NB4 (cell line): Measurements from ENCODE around the gene DYNC1I1.

ENCODE experiments used
- DNase-seq: peaks from one replicate; pipeline ENCODE4 v3.0.0; 2010; ENCODE audit warnings: low read depth
- H3K4me3 ChIP-seq: one replicate; pipeline ENCODE4 v1.5.1; 2011; ENCODE audit warnings: mild to moderate bottlenecking, low read depth, low read length, moderate library complexity
- MYC ChIP-seq: IDR thresholded peaks from 2 replicates; pipeline ENCODE4 v1.6.1; 2011; ENCODE audit warnings: low read depth, low read length
- POLR2A ChIP-seq: IDR thresholded peaks from 2 replicates; pipeline ENCODE4 v1.6.1; 2011; ENCODE audit warnings: mild to moderate bottlenecking; ENCODE audit not compliant: insufficient read length; ENCODE audit errors: extremely low read depth
- TF ChIP-seq, protein P1 (sequence below): IDR thresholded peaks from one replicate; pipeline ENCODE4 v1.5.1; 2012; ENCODE audit warnings: low read depth, low read length
- TF ChIP-seq, protein P2 (sequence below): IDR thresholded peaks from 2 replicates; pipeline ENCODE4 v1.6.1; 2011; ENCODE audit warnings: low read depth, low read length

The DYNC1I1 gene

DNA sequence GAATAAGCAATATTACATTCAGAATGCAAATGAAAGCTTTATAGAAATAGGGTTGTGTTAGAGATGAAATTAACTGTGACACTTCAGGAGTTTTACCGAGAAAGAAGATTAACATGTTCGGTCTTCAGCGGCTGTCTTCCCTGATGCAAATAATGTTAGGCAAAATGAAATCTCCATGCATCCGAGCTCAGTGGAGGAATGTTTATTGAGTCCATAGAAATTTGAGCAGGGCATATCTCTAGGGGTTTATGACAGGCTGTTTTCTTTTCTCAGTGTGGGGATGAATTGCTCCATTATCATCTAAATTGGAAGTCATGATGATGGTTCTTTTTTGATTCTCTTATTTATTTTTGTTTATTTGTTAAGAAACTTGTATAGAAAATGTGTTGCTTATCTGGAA lies 31.7 kb downstream of the DYNC1I1 start:
- no peak for DNase-seq
- no peak for TF ChIP-seq MYC
- no peak for TF ChIP-seq POLR2A
- TF ChIP-seq, protein P1, sequence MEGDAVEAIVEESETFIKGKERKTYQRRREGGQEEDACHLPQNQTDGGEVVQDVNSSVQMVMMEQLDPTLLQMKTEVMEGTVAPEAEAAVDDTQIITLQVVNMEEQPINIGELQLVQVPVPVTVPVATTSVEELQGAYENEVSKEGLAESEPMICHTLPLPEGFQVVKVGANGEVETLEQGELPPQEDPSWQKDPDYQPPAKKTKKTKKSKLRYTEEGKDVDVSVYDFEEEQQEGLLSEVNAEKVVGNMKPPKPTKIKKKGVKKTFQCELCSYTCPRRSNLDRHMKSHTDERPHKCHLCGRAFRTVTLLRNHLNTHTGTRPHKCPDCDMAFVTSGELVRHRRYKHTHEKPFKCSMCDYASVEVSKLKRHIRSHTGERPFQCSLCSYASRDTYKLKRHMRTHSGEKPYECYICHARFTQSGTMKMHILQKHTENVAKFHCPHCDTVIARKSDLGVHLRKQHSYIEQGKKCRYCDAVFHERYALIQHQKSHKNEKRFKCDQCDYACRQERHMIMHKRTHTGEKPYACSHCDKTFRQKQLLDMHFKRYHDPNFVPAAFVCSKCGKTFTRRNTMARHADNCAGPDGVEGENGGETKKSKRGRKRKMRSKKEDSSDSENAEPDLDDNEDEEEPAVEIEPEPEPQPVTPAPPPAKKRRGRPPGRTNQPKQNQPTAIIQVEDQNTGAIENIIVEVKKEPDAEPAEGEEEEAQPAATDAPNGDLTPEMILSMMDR = no peak
- TF ChIP-seq, protein P2, sequence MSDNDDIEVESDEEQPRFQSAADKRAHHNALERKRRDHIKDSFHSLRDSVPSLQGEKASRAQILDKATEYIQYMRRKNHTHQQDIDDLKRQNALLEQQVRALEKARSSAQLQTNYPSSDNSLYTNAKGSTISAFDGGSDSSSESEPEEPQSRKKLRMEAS = no peak
- no peak overlapping the region for H3K4me3 ChIP-seq

- TF ChIP-seq, protein P2 = no peak
- TF ChIP-seq, protein P1 = no peak
- no peak for TF ChIP-seq MYC
- TF ChIP-seq POLR2A = no peak
- no peak for DNase-seq
- no peak overlapping the region for H3K4me3 ChIP-seq
Measured at GRCh38 chr7:95805909-95806308, 33.6 kb downstream of the DYNC1I1 start.

- DNase-seq = no peak
- TF ChIP-seq MYC = no peak
- TF ChIP-seq POLR2A = no peak
- TF ChIP-seq, protein P2 = no peak
- TF ChIP-seq, protein P1 = no peak
- no peak overlapping the region for H3K4me3 ChIP-seq
Measured at GRCh38 chr7:95808396-95808795, 36.0 kb downstream of the DYNC1I1 start.

DNA sequence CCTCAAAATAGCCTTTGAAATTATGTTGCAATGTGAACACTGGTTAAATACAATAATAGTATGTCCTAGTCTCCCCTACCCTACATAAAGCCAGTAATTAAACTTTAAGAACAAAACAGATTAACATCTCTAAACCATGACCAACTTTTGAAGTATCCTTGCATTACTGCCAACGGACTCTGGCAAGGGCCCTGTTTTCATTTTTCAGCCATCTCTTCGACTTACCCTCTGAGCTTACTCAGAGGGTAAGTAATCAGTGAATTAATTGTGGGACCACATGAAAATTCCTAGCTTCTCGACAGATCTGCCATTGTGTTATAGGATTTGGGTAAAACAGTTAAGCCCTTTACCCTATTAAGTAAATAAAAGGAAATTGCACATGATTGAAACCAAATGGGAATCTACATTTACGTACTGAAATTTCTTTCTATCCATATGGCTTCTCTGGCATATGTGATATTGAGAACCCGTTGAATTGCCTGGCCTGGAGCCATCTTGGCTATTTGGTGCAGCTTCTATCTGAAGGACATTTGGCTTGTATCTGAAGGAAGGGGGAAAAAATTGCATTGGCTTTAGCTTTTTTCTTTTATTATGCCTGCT lies 39.6 kb downstream of the DYNC1I1 start:
- H3K4me3 ChIP-seq = no peak overlapping the region
- no peak for TF ChIP-seq POLR2A
- TF ChIP-seq, protein P1 = no peak
- DNase-seq = no peak

- no peak for DNase-seq
Measured at GRCh38 chr7:95814721-95815120, 42.4 kb downstream of the DYNC1I1 start.

More at GRCh38 chr7:95814721-95815120, 42.4 kb downstream of the DYNC1I1 start:
- TF ChIP-seq, protein P1 = no peak
- TF ChIP-seq, protein P2 = no peak
- no peak overlapping the region for H3K4me3 ChIP-seq
